Stimulated activated CD8-positive, alpha-beta memory T cell treated with anti-CD3 and anti-CD28 coated beads, Interleukin-4, amount 100 ng/mL, for 1 hour (primary cell): ENCODE results near the gene LMAN2.
"Not testable (repeated sequence)": the region's sequence is repeated elsewhere in the genome, so short reads cannot be mapped to it uniquely, and the experiment has no call there.

Experiments used
- DNase-seq, 2 donors: peaks; one replicate each; pipeline ENCODE4 v3.0.0-alpha.2; 2020; ENCODE audit warnings: low read depth in 2 of 2, low spot score in 1 of 2

LMAN2 gene

GRCh38 chr5:177365845-177366527, 14.5 kb upstream of the LMAN2 start:
- no peak for DNase-seq

- no peak for DNase-seq
These were observed 12.9 kb upstream of the LMAN2 start for GRCh38 chr5:177364159-177364962.

- DNase-seq: no peak
These were observed 12.1 kb upstream of the LMAN2 start for GRCh38 chr5:177363565-177363964.

GRCh38 chr5:177362610-177363507, 11.4 kb upstream of the LMAN2 start:
- DNase-seq: peak in 1 of 2 donors; percentile 37

- no peak for DNase-seq
These were observed 10.8 kb upstream of the LMAN2 start for GRCh38 chr5:177362292-177362609.

GRCh38 chr5:177361418-177362291, 10.2 kb upstream of the LMAN2 start:
- DNase-seq: no peak

GRCh38 chr5:177360740-177361139, 9.3 kb upstream of the LMAN2 start:
- not testable (repeated sequence) for DNase-seq

- no peak for DNase-seq
These were observed 8.4 kb upstream of the LMAN2 start for GRCh38 chr5:177359860-177360259.

- DNase-seq: no peak
These were observed 8.0 kb upstream of the LMAN2 start for GRCh38 chr5:177359451-177359851.

GRCh38 chr5:177358370-177358819, 6.9 kb upstream of the LMAN2 start:
- DNase-seq: no peak

- DNase-seq: peak in 1 of 2 donors; percentile 30
These were observed 6.2 kb upstream of the LMAN2 start, which contains the start of gene RGS14 for GRCh38 chr5:177357459-177358351. Gene RGS14 (plus strand): TSS chr5:177357924. CDS start chr5:177358025, 101 bp downstream.

GRCh38 chr5:177357146-177357458, 5.6 kb upstream of the LMAN2 start:
- DNase-seq: no peak

GRCh38 chr5:177356746-177357145, 5.3 kb upstream of the LMAN2 start:
- DNase-seq: no peak

- DNase-seq: no peak
These were observed 4.3 kb upstream of the LMAN2 start for GRCh38 chr5:177355868-177356168.

- no peak for DNase-seq
These were observed 3.8 kb upstream of the LMAN2 start for GRCh38 chr5:177355162-177355867.

- DNase-seq: no peak
These were observed 3.2 kb upstream of the LMAN2 start for GRCh38 chr5:177354711-177355110.

- no peak for DNase-seq
These were observed 2.8 kb upstream of the LMAN2 start for GRCh38 chr5:177354256-177354655.

- no peak for DNase-seq
These were observed 1.6 kb upstream of the LMAN2 start for GRCh38 chr5:177353093-177353492.

GRCh38 chr5:177350776-177351391, 584 bp downstream of the LMAN2 start:
- DNase-seq: no peak
